ENCODE results near the gene NRG2.

DNA sequence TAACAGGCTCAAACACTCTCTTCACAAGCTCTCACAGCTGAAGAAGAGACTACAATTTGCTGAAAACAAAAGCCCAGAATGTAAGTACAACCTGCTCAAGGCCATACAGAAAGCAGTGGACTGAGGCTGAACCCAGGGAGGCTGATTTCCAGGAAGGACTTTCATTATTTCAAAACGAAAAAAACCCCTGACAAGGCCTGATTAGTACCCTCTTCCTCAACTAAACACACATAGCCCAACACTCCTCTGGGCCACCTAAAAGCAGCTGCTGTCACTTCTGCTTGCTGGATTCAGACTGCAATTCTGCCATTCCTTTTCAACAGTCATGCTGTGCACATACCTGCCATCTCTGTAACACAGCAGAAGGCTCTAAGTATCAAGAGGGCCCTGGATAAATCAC, 18.2 kb downstream of the NRG2 start:
- TF ChIP-seq, protein P1, sequence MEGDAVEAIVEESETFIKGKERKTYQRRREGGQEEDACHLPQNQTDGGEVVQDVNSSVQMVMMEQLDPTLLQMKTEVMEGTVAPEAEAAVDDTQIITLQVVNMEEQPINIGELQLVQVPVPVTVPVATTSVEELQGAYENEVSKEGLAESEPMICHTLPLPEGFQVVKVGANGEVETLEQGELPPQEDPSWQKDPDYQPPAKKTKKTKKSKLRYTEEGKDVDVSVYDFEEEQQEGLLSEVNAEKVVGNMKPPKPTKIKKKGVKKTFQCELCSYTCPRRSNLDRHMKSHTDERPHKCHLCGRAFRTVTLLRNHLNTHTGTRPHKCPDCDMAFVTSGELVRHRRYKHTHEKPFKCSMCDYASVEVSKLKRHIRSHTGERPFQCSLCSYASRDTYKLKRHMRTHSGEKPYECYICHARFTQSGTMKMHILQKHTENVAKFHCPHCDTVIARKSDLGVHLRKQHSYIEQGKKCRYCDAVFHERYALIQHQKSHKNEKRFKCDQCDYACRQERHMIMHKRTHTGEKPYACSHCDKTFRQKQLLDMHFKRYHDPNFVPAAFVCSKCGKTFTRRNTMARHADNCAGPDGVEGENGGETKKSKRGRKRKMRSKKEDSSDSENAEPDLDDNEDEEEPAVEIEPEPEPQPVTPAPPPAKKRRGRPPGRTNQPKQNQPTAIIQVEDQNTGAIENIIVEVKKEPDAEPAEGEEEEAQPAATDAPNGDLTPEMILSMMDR (IDR thresholded peaks at IDR 0.05), result no peak
- no peak for TF ChIP-seq POLR2A (IDR thresholded peaks at IDR 0.05)

All from esophagus squamous epithelium (tissue), 4 donors.